Panc1 (cell line): Measurements from ENCODE around the gene ADTRP.

ENCODE experiments used
- CTCF ChIP-seq: fragments of 450-650 bp; IDR thresholded peaks from 2 replicates; pipeline ENCODE4 v1.5.1; 2017; ENCODE audit warnings: mild to moderate bottlenecking
- POLR2AphosphoS5 ChIP-seq: IDR thresholded peaks from 2 replicates; pipeline ENCODE4 v1.6.1; 2012; ENCODE audit warnings: mild to moderate bottlenecking, low read depth, low read length, moderate library complexity

- no peak for TF ChIP-seq CTCF
- no peak for TF ChIP-seq POLR2AphosphoS5
Observed at GRCh38 chr6:11808054-11808453, 29.5 kb upstream of the ADTRP start.
